Cerebellar nuclear complex (tissue), 1 donor: ENCODE measurements around the gene TLR9.

Experiments
- DNase-seq, 2 experiments: peaks; one replicate each; lab custom pipeline; 2025; lab: John Stamatoyannopoulos, UW

The TLR9 gene

GRCh38 chr3:52173101-52173500, 52.3 kb downstream of the TLR9 start:
- no peak for DNase-seq

- DNase-seq = no peak
These were observed 53.1 kb downstream of the TLR9 start for GRCh38 chr3:52172262-52172757.

- no peak for DNase-seq
These were observed 53.8 kb downstream of the TLR9 start for GRCh38 chr3:52171514-52172261.
